ENCODE data around the gene AGBL1. TPM values are rescaled to one million over a fixed set of nuclear protein-coding genes. Genes with fewer than 3 reads are reported as not detected.
"Not testable (repeated sequence)": the region's sequence is repeated elsewhere in the genome, so short reads cannot be mapped to it uniquely, and the experiment has no call there.

The AGBL1 gene
- polyA plus RNA-seq, 1 donor = 11.7 TPM

DNA sequence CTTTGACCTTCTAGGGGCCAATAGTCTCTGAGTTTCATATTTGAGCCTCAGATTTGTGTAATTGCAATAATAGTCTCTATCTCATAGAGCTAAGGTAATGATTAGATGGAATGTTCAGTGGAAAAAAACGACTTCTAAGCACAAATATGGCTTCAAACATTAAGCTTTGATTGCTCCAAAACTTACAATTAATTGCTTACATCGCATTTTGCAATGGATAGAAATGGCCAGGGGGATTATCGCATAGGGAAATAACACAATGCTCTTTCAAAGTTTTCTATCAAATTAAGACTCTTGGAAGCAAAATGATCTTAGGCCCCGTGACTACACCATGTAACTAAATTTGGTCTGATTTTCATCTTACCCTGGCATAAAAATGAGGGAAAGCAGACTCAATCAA, 888.6 kb downstream of the AGBL1 start:
- no peak for DNase-seq

DNA sequence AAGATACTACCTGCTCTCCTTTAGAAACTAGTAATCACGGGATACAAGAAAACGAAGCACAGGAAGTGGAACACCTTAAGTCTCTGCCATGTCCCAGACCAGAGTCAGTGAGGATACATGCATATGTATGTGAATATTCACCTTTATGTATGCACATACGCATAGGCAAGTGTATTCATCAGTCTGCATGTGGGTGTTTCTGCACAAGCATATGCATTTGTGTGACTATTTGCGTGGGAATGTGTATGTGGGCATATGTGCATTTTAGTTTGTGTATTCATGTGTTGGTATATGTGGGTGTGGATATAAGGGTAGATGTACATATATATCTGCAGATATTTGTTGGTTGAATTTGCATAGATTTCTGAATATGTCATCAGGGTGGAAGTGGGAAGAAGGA, 889.7 kb downstream of the AGBL1 start:
- DNase-seq = no peak

DNA sequence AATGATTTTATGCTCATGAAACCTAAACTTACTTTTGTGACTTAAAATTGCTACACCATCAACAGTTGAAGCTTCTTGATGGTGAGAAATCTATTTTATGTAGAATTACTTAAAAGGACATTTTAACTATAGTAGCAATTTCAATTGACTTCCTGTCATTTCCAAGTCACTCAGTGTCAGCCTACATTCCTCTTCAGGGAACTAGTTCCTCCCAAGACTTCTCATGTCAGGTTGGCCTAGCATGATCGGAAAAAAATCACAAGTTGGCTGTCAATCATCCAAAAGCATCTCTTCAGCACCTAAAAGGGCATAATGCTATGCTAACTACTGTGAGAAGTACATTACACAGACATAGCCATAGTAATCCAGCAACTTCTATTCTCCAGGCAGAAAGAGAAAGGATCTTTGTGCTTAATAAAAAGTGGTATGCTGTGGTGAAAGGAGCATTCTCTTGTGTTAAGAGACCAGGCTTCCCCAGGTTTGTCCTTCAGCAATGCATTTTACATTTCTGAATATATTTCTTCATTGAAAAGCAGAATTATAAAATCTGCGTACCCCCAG, 893.7 kb downstream of the AGBL1 start:
- no peak for DNase-seq

DNA sequence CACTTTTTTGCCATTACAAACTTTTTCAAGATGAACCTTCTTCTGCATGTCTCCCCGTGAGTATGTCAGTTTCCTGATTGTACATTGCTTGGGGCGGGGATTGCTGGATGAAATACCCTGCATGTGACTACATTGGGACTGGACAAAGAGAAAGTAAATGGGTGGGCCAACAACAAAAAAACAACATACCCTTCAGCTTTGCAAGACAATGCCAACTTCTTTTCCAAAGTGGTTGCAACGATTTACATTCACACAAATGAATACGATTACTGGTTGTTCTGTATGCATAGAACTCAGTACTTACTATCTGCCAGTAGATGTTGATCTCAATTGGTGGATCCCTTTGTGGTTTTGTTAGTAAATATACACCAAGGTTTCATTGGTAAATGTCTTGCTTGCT, 908.4 kb downstream of the AGBL1 start:
- no peak for DNase-seq

DNA sequence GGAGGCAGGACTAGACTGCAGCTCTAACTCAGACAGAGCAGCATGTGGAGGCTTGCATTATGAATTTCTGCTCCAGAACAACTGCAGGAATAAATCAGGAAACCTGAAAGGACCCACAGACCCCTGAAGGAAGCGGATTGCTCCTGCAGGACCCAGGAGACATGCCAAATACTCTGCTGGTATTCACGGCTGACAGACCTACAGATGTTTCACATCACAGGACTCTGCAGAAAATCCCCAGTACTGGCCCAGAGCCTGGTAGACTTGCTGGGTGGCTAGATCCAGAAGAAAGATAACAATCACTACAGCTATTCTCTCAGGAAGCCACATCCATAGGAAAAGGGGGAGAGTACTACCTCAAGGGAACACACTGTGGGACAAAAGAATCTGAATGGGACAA, 942.1 kb downstream of the AGBL1 start:
- DNase-seq = no peak

DNA sequence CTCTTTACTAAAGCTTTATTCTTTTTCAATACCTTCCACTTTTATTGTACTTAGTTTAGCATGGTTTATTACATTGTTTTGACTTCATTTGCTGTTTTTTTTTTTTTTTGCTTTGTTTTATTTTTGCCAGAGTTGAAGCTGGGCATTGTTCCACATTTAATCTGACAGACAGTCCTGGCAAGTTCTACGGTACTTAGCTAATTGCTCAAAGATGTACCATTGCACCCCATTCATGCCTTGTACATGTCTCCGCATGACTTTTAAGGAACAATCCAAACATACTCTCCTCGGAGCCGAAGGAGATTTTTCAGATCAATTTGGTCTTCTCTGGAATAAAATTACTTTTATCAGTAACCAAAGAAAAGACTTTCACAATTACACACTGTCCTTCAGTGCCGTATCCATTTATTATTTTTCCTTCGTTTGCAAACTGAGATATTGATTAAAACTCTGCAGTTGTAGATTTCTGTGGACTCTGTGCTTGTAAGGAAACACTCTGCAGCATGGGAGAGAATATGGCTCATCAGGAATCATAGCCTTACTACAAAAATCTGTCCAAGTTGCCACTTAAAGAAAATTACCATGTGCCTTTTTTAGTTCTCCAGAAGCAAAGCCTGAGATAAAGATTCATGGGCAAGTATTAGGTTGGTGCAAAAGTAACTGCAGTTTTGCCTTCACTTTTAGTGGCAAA, 952.0 kb downstream of the AGBL1 start:
- no peak for DNase-seq

DNA sequence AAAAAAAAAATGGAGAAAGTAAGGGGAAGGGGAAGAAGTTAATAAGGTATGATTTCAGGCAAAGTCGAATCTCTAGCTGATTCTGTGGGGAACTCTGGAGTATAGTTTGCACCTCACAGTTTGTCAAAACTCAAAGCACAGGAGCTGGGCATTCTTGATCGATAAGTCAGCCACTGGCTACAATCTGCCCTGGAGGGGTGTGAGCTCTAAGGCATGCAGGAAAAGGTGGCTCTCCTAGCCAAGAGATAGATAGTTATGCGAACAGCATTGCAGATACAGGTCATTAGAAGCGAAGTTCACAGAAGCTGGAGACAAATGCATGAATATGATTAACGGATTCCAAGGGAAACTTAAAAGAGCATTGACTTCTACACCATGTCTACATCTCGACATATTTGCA, 952.6 kb downstream of the AGBL1 start:
- no peak for DNase-seq

DNA sequence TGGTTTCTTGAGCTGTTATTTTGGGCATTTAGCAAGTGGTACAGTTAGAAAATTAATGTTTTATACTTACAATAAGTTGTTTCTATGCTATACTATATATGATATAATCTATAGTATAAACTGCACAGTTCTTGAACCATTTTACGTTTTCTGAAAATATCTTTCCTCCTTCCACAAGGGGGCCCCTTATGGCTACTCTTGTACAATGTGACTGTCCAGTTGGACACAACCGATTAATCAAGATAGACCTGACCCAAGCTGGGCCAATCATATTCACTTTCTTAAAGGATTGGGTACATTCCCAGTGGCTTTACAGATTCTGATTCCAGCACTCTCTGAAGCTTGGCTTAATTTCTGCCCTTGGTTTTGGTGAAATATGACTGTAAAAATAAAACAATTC, 953.4 kb downstream of the AGBL1 start:
- DNase-seq = no peak

DNA sequence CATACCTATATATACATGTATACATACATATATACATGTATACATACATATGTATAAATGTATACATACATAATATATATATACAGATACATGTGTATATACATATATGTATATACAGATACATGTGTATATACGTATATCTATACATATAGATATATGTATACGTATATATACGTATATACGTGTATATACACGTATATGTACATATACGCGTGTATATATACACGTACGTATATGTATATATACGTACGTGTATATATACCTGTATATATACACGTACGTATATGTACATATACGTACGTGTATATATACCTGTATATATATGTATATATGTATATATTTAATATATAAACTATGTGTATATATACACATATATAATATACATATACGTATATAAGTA, 955.2 kb downstream of the AGBL1 start:
- no peak for DNase-seq

DNA sequence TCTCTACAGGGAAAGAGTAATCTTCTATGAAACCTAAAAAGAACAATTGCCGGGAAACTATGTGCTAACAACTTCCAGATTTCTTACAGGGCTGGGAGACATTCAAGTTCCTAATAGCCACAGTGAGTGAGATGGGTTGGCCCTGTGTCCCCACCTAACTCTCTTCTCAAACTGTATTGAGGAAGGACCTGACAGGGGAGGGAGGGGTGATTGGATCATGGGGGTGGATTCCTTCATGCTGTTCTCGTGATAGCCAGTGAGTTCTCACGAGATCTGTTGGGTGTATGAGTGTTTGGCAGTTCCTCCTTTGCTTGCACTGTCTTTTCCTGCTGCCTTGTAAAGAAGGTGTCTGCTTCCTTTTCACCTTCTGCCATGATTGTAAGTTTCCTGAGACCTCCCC, 958.7 kb downstream of the AGBL1 start:
- DNase-seq = no peak

DNA sequence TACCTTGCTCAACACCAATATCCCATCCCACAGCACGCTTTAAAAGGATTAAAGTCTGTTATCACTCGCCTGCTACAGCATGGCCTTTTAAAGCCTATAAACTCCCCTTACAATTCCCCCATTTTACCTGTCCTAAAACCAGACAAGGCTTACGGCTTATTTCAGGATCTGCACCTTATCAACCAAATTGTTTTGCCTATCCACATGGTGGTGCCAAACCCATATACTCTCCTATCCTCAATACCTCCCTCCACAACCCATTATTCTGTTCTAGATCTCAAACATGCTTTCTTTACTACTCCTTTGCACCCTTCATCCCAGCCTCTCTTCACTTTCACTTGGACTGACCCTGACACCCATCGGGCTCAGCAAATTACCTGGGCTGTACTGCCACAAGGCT, 962.9 kb downstream of the AGBL1 start:
- not testable (repeated sequence) for DNase-seq

DNA sequence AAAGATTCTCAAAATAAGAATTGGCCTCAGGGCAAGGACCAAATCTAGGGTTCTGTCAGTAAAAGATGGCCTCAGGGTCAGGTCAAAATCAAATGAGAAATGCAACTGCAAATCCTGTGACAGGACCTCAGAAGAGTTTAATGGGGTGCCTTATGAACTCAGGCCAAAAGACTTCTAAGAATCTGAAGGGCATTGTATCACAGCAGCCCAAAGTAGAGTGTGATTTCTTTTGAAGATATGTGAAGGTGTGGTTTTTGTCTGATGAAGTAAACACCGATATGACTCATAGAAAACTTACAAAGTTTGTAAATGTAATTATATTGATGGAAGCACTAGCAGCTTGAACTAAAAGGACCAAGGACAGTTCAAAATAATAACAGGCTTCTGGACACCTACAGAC, 966.1 kb downstream of the AGBL1 start:
- DNase-seq = no peak

DNA sequence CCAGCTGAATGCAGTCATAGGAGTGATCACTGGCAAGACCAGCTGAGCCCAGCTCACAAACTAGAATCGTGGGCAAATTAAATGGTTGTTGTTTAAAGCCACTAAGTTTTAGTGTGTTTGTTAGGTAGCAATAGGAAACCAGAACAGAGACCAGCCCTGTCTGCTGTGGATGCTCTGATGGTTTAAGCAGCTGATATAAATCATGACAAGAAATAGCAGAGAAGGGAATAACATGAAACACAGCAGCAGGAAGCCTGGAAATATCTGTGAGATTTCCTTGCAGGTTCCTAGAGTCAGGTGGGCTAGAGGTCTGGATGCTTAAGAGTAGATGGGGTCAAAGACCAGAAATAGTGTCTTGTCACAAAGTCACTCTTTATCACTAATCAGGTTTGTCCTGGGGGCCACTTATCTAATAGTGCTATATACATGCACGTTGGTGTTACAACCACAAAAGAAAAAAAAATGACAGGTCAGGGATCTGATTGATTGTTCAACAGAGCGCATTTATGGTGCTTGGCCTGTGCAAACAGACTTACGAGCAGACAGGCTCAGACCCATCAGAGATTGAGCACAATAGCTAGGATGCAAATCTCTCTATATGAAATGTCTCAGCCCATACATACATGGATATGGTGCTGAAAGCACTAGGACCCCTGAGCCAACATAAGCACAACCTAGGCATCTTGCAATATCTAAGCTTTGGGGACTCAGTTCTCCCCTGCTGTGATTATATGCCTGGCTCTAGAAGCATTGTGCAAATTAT, 967.7 kb downstream of the AGBL1 start:
- no peak for DNase-seq
